ENCODE measurements around the gene PLN.

The PLN gene

DNA sequence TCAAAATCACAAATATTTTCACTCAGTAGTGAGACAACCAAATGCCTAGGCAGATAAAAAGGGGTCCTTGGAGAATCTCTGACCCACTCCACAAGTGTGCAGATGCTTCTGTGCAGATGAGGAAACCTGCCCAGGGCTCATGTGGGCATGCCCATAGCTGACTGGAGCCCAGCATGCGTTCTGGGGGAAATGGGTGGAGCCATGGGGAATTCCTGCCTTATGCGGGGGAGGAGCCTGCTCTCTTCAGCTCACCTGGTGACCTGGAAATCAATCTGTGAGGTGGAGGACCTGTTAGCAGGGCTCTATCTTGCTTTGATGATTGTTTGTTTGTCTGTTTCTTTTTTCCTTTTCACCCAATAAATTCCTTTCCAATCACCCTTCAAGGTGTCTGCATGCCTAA, 23.4 kb upstream of the PLN start:
- H3K27ac ChIP-seq = no peak overlapping the region
- TF ChIP-seq ZFX (IDR thresholded peaks at IDR 0.05; ENCODE audit: borderline replicate concordance) = no peak
- TF ChIP-seq, protein P1, sequence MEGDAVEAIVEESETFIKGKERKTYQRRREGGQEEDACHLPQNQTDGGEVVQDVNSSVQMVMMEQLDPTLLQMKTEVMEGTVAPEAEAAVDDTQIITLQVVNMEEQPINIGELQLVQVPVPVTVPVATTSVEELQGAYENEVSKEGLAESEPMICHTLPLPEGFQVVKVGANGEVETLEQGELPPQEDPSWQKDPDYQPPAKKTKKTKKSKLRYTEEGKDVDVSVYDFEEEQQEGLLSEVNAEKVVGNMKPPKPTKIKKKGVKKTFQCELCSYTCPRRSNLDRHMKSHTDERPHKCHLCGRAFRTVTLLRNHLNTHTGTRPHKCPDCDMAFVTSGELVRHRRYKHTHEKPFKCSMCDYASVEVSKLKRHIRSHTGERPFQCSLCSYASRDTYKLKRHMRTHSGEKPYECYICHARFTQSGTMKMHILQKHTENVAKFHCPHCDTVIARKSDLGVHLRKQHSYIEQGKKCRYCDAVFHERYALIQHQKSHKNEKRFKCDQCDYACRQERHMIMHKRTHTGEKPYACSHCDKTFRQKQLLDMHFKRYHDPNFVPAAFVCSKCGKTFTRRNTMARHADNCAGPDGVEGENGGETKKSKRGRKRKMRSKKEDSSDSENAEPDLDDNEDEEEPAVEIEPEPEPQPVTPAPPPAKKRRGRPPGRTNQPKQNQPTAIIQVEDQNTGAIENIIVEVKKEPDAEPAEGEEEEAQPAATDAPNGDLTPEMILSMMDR (IDR thresholded peaks at IDR 0.05) = no peak

DNA sequence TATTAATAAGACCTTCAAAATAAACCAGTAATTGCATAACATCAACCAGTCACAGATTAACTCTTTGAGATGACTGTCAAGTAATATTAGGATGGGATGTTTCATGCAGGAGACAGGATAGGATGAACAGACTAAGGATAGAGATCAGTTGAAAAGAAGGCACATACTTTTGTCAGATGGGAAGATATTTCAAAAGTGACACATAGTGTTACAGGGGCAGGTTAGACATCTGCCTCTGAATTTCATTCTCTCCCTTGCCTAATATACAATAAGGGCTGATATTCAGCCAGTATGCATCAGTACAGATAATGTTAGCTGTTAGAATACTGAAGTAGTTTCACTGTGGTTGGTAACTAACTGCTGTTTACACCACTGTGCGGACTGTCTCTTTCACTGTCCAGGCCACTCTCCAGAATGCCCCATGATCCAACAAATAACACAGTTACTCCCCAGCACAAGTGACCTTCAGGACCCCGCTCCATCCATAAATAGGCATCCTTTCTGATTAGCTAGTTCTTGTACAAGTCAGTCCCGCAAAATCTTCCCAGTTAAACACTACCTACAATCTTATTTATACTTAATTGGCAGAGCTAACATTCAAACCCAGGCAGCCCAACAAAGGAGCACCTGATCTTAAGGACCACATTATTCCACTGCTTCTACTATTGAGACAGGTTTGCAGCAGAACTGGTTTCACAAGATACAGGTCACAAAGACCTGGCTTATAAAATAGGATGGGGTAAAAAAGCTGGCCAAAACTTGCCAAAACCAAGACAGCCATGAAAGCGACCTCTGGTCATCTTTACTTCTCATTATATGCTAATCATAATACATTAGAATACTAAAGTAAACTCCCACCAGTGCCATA, 21.9 kb upstream of the PLN start:
- TF ChIP-seq, protein P1 (IDR thresholded peaks at IDR 0.05) = no peak
- TF ChIP-seq ZFX (IDR thresholded peaks at IDR 0.05; ENCODE audit: borderline replicate concordance) = no peak
- H3K27ac ChIP-seq = no peak overlapping the region

DNA sequence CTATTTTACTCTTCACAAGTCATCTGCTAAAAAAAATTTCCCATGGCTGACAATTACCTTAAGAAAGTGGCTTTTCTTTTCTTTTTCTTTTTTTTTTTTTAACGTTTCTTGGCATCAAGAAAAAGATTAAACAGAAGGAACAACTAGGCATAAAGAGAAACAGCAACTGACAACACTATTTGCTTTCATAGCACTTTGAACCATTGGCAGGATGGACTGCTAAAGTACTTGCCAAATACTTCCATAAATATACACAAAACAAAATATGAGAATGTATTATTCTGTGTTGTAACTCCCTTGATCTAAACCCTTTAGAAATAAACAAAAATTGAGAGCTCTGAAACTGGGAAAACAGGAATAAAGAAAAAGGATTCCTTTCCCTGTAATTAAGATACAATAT, 20.0 kb upstream of the PLN start:
- TF ChIP-seq ZFX (IDR thresholded peaks at IDR 0.05; ENCODE audit: borderline replicate concordance) = no peak
- TF ChIP-seq, protein P1 (IDR thresholded peaks at IDR 0.05) = no peak

DNA sequence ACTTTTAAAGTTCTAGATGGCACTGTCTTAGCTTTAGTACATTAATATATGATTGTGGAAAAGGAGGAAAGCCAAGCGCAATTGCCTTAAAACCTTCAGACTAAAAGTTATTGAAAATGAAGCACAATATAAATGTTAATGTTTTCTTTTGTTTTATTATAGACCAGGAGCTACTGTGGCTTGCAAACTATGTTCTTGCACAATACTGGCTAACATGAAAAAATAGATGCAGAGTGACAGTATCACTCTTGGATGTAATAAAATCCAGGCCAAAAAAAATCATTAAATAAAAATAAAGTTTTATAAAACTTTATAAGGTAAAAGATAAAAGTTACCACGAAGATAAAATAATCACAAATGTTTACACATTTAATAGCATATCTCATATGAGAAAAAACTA, 18.3 kb upstream of the PLN start:
- TF ChIP-seq, protein P1 (IDR thresholded peaks at IDR 0.05) = no peak
- no peak for TF ChIP-seq ZFX (IDR thresholded peaks at IDR 0.05; ENCODE audit: borderline replicate concordance)
- no peak overlapping the region for H3K27ac ChIP-seq

More for the DNA sequence above, 20.0 kb upstream of the PLN start:
- H3K27ac ChIP-seq = no peak overlapping the region

DNA sequence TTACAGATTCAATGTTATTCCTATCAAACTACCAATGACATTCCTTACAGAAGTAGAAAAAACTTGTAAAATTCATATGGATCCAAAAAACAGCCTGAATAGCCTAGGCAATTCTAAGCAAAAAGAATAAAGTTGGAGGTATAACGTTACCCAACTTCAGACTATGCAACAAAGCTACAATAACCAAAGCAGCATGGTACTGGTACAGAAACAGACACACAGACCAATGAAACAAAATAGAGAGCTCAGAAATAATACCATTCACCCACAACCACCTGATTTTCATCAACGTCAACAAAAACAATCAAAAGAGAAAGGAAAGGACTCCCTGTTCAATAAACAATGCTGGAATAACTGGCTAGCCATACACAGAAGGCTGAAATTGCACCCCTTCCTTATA, 17.2 kb upstream of the PLN start:
- H3K27ac ChIP-seq = no peak overlapping the region
- TF ChIP-seq ZFX (IDR thresholded peaks at IDR 0.05; ENCODE audit: borderline replicate concordance) = no peak
- TF ChIP-seq, protein P1 (IDR thresholded peaks at IDR 0.05) = no peak

DNA sequence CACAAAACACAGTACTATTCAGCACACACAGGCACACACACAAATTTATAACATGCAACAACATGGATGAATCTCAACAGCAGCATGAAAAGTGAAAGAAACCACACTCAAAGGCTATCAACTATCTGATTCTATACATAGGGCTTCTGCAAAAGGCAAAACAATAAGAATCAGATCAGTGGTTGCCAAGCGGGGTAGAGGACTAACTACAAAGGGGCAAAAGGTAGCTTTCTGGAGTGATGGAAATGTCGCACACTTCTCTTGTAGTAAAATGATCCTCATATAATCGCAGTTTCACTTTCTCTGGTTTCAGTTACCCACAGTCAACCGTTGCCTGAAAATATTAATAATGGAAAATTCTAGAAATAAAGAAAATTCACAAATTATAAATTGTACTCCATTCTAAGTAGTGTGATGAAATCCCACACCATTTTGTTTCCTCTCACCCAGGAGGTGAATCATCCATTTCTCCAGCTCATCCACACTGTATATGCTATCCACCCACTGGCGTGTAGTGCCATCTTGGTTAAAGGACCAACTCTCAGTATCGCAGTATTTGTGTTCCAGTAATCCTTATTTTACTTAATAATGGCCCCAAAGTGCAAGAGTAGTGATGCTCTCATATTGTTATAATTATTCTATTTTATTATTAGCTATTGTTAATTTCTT, 12.8 kb upstream of the PLN start:
- TF ChIP-seq, protein P1 (IDR thresholded peaks at IDR 0.05) = no peak
- TF ChIP-seq ZFX (IDR thresholded peaks at IDR 0.05; ENCODE audit: borderline replicate concordance) = no peak
- H3K27ac ChIP-seq = no peak overlapping the region

DNA sequence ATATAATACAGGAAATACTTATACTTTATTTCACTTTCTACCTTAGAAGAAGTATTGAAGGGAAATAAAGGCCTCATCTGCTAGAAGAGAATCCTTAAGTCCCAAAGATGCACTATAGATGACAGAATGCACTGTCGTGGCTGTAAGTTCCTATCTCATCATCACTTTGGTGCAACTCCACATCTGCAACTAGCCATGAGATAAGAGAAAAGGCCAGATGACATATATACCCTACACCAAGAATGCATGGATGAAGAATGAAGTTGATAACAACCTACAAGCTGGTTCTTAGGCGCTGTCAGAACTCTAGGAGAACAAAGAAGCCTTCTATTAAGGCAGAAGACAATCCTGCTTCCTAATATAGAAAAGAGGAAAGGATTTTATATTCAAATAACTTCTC, 11.6 kb upstream of the PLN start:
- H3K27ac ChIP-seq = no peak overlapping the region
- TF ChIP-seq ZFX (IDR thresholded peaks at IDR 0.05; ENCODE audit: borderline replicate concordance) = no peak
